Epidermal melanocyte (primary cell): Measurements from ENCODE around the gene GRWD1.

Experiments used
- DNase-seq: peaks from one replicate; pipeline ENCODE4 v3.0.0; 2011; ENCODE audit warnings: low spot score; ENCODE audit not compliant: insufficient read length

Gene GRWD1

DNA sequence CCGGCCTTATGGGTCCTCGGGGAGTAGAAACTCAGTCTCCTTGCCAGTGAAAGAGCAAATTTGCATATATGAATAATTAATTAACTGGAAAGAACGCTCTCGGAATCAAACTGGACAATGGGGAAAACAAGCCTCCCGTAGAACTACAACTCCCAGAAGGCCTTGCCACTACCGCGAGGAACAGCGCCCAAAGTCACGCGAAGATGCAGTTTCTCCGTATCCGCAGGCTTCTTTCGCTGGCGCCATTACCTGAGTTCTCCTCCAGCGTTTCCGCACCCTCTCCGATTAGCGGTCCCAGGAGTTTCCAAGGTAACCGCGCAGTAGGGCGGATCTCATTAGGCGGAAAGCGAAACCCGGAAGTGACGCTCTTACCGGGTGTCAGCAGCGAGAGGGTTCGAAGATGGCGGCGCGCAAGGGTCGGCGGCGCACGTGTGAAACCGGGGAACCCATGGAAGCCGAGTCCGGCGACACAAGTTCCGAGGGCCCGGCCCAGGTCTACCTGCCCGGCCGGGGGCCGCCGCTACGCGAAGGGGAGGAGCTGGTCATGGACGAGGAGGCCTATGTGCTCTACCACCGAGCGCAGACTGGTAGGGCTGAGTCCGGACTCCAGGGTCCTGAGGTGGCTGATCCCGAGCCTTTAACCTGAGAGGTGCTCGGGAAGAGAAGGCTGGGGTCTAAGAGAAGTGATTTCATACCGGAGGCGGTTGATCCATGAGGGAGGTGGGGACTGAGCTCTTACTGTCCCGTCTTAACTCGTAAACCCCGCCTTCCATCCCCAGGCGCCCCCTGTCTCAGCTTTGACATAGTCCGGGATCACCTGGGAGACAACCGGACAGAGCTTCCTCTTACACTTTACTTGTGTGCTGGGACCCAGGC, at the start of gene GRWD1:
TSS of gene GRWD1 (plus strand) at position 378 of the 876 bp plus-strand sequence. CDS start at position 401, 23 bp downstream.
- peak; percentile 99 for DNase-seq

DNA sequence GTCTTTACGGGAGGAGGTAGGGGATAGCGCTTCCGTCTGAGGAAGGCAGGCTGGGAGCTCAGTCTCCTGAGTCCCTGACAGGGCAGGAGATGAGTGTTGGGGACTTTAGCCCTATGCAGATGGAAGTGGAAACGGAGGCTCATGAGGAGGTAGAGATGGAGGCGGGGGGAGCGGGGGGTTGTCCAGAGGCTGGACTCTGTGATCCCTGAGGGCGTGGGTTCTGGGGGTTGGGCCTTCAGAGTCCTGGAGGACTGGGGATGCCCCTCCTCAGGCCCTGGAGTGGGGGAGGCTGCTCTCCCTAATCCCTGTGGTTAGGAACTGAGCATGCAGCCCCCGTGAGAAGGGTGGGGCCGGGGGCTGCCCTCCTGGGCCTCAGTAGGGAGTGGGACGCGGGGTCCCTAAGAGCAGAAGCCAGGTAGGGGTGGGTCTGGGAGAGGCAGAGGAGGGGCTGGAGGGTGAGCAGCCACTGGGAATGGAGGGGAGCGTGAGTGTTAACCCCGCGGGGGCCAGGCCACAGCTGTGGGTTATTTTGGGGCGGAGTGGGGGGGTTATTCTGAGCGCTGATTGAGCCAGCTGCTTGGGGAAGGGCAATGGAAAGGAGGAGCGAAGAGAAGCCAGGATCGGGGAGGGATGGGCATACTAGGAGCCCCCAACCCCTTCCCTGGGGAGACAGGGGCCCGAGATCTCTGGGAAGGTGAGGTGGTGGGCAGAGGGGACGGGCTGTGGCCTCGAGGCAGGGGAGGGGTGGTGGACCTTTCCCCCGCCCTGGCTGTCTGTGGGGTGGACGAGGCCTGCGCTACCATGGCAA, 49.6 kb upstream of the GRWD1 start:
- no peak for DNase-seq

GRCh38 chr19:48396824-48397176, 49.0 kb upstream of the GRWD1 start:
- DNase-seq: no peak

- no peak for DNase-seq
Measured at GRCh38 chr19:48397263-48398101, 48.3 kb upstream of the GRWD1 start.

DNA sequence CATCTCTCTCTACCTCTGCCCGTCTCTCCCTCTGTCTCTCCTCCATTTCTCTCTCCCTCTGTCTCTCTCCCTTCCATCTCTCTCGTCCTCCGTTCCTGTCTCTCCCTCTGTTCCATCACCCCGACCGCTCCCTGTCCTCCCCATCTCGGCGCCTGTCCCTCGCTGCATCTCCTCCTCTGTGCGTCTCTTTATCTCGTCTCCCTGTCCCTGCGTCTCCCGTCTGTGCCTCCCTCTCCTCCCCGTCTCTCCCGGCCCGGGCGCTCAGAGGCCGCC, 47.7 kb upstream of the GRWD1 start:
- DNase-seq: no peak

DNA sequence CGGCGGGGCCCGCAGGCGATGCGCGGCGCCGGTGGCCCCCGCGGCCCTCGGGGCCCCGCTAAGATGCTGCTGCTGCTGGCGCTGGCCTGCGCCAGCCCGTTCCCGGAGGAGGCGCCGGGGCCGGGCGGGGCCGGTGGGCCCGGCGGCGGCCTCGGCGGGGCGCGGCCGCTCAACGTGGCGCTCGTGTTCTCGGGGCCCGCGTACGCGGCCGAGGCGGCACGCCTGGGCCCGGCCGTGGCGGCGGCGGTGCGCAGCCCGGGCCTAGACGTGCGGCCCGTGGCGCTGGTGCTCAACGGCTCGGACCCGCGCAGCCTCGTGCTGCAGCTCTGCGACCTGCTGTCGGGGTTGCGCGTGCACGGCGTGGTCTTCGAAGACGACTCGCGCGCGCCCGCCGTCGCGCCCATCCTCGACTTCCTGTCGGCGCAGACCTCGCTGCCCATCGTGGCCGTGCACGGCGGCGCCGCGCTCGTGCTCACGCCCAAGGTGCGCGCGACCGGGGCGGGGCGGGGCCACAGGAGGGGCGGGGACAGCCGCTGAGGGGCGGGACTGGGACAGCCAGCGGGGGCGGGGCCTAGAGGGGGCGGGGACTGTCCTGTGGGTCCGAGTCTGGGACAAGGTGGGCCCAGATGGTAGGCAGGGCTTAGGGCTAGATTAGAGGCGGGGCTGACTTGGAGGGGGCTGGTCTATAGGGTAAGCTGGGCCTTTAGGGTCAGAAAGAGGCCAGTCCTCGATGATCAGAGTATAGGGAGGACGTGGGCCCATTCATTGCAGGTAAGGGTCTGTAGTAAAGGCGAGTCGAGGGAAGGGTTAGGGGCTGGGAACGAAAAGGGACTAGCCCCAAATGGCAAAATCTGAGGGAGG, 47.2 kb upstream of the GRWD1 start:
- peak; percentile 68 for DNase-seq

GRCh38 chr19:48400018-48400742, 45.6 kb upstream of the GRWD1 start:
- DNase-seq: peak; percentile 66

DNA sequence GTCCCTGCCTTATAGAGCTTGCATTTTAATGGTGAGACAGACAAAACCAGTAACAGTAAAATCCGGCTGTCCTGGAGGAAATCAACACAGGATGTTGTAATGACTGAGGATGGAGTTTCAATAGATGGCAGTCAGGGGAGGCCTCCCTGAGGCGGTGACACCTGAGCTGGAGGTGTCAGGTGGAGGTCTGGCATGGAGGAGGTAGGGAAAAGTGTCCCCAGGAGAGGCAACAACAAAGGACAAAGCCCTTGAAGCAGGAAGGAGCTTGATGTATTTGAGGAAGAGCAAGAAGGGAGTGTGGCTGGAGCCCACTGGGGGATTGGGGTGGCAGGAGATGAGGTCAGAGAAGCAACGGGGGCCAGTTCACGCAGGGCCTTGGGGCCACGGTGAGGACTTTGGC, 44.5 kb upstream of the GRWD1 start:
- no peak for DNase-seq

- peak; percentile 95 for DNase-seq
Measured at GRCh38 chr19:48403606-48404005, 42.2 kb upstream of the GRWD1 start.

- no peak for DNase-seq
Measured at GRCh38 chr19:48405010-48405659, 40.6 kb upstream of the GRWD1 start.

- DNase-seq: no peak
Measured at GRCh38 chr19:48405850-48406249, 39.9 kb upstream of the GRWD1 start.

DNA sequence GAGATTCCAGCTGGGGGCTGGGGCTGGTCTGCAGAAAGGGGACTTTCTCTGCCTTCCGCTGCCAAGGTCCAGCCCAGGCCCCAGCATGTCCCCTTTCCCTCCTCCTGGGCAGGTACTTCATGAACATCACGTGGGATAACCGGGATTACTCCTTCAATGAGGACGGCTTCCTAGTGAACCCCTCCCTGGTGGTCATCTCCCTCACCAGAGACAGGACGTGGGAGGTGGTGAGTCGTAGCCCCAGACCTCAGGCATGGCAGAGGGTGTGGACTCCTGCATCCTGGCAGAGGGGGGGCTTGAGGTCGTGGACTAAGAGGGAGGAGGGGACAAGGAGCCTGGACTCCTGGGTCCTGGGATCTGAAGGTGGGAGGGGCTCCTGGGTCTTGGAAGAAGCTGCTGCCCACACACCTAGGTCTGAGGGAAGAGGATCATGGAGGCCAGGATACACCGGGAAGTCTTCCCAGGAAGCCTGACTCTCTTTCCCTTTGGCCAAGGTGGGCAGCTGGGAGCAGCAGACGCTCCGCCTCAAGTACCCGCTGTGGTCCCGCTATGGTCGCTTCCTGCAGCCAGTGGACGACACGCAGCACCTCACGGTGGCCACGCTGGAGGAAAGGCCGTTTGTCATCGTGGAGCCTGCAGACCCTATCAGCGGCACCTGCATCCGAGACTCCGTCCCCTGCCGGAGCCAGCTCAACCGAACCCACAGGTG, 31.8 kb upstream of the GRWD1 start:
- DNase-seq: no peak

- no peak for DNase-seq
Measured at GRCh38 chr19:48415395-48415794, 30.4 kb upstream of the GRWD1 start.

DNA sequence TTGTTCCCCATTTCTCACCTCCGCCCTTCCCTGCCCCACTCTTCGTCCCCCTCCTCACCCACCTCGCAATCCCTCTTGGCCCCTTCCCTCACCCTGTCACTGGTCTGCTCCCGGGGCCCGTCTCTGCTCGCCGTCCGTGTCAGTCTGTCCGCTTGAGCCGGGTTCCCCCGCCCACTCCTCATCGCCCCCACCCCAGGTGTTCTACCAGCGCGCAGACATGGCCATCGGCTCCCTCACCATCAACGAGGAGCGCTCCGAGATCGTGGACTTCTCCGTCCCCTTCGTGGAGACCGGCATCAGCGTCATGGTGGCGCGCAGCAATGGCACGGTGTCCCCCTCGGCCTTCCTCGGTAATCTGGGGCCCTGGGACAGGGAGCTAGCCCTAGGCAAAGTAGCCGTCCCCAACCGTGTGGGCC, 30.0 kb upstream of the GRWD1 start:
- DNase-seq: no peak

DNA sequence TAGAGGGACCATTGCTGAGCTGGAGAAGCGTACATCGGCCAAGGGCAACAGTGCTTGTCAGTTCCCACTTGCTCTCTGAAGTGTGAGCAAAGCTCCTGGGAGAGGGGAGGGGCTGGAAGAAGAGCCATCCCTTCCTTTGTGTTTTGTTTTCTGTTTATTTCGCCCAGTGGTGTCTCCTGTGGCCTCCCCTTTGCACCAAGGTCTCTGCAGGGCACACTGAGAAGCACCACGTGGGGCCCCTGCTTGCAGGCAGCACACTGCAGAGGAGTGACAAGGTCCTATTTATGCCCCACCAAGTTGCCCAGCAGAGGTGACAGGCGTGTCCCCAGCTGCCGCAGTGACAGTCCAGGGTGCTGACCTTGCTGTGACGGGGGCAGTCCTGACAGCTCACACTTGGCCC, 28.4 kb upstream of the GRWD1 start:
- DNase-seq: no peak

GRCh38 chr19:48418317-48419064, 27.3 kb upstream of the GRWD1 start:
- DNase-seq: no peak

GRCh38 chr19:48419158-48419920, 26.4 kb upstream of the GRWD1 start:
- DNase-seq: no peak

DNA sequence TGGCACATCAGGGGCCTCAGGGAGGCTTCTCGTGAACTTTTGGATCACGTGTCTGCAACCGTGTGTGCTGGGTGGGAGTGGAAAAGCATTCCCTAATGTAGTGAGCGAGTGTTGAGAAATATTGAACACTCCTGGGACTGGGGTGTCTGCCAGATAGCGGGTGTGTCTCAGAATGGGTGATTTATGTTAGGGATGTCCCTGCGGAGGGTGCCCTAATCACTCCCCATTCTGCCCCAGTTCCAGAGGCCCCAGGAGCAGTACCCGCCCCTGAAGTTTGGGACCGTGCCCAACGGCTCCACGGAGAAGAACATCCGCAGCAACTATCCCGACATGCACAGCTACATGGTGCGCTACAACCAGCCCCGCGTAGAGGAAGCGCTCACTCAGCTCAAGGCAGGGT, 24.2 kb upstream of the GRWD1 start:
- no peak for DNase-seq
